HEK293T (cell line): ENCODE results near the gene RNASE13.
"Not testable (repeated sequence)": the region's sequence is repeated elsewhere in the genome, so short reads cannot be mapped to it uniquely, and the experiment has no call there.

ENCODE experiments used
- CTCF ChIA-PET: fragments of 350-600 bp; formaldehyde crosslinking; extraction: SDS; loops from one replicate; lab custom pipeline; 2021; ENCODE audit warnings: antibody characterized with exemption, inconsistent platforms; lab: Yijun Ruan, JAX
- POLR2A ChIA-PET: fragments of 350-600 bp; formaldehyde crosslinking; extraction: SDS; loops from one replicate; lab custom pipeline; 2020; ENCODE audit warnings: antibody characterized with exemption, inconsistent platforms; lab: Yijun Ruan, JAX
- DNase-seq: peaks from one replicate; pipeline ENCODE4 v3.0.0; 2012; ENCODE audit warnings: mixed read lengths; ENCODE audit errors: extremely low spot score
- ARNT ChIP-seq: fragments of 450-650 bp; IDR thresholded peaks from 2 replicates; pipeline ENCODE4 v1.6.1; 2017; ENCODE audit warnings: mild to moderate bottlenecking
- BHLHE40 ChIP-seq: fragments of 450-650 bp; IDR thresholded peaks from 2 replicates; pipeline ENCODE4 v1.6.1; 2016; ENCODE audit warnings: mild to moderate bottlenecking, moderate library complexity, borderline replicate concordance
- CTBP1 ChIP-seq: fragments of 450-650 bp; IDR thresholded peaks from 2 replicates; pipeline ENCODE4 v1.6.1; 2016; ENCODE audit warnings: borderline replicate concordance
- ELF4 ChIP-seq: fragments of 450-650 bp; IDR thresholded peaks from 2 replicates; pipeline ENCODE4 v1.6.1; 2017; ENCODE audit warnings: antibody characterized with exemption
- FOXA1 ChIP-seq: fragments of 450-650 bp; IDR thresholded peaks from 2 replicates; pipeline ENCODE4 v1.6.1; 2016; ENCODE audit warnings: mild to moderate bottlenecking
- FOXK2 ChIP-seq: fragments of 450-650 bp; IDR thresholded peaks from 2 replicates; pipeline ENCODE4 v1.6.1; 2016; ENCODE audit warnings: mild to moderate bottlenecking
- FOXM1 ChIP-seq: fragments of 450-650 bp; IDR thresholded peaks from 2 replicates; pipeline ENCODE4 v1.6.1; 2017; ENCODE audit warnings: mild to moderate bottlenecking, borderline replicate concordance
- HDGF ChIP-seq: fragments of 450-650 bp; IDR thresholded peaks from 2 replicates; pipeline ENCODE4 v1.6.1; 2017; ENCODE audit warnings: antibody characterized with exemption, borderline replicate concordance
- L3MBTL2 ChIP-seq: fragments of 450-650 bp; conservative IDR thresholded peaks from 2 replicates; pipeline ENCODE4 v1.6.1; 2016; ENCODE audit warnings: mild to moderate bottlenecking
- LEF1 ChIP-seq: fragments of 450-650 bp; IDR thresholded peaks from 2 replicates; pipeline ENCODE4 v1.6.1; 2017; ENCODE audit warnings: mild to moderate bottlenecking, borderline replicate concordance
- NFRKB ChIP-seq: fragments of 450-650 bp; IDR thresholded peaks from 2 replicates; pipeline ENCODE4 v1.6.1; 2016; ENCODE audit warnings: mild to moderate bottlenecking, moderate library complexity
- SP1 ChIP-seq: fragments of 450-650 bp; IDR thresholded peaks from 2 replicates; pipeline ENCODE4 v1.6.1; 2017
- SUZ12 ChIP-seq: fragments of 450-650 bp; IDR thresholded peaks from 2 replicates; pipeline ENCODE4 v1.6.1; 2016; ENCODE audit warnings: mild to moderate bottlenecking
- TARDBP ChIP-seq: fragments of 450-650 bp; IDR thresholded peaks from 2 replicates; pipeline ENCODE4 v1.6.1; 2016
- ZNF384 ChIP-seq: fragments of 450-650 bp; IDR thresholded peaks from 2 replicates; pipeline ENCODE4 v1.6.1; 2016
- TF ChIP-seq, protein P1 (sequence below): fragments of 450-650 bp; IDR thresholded peaks from 2 replicates; pipeline ENCODE4 v1.6.1; 2016

Gene RNASE13

GRCh38 chr14:21016413-21017190 is 18.0 kb downstream of the RNASE13 start:
- ChIA-PET POLR2A (interaction anchor here (1.1 to 2.1 kb wide), 3 partner anchors 30 to 76 kb away, joined by 3 to 7 read pairs (median 3); no protein-coding TSS in a partner anchor), CTCF (interaction anchor here (0.6 to 4.7 kb wide), 7 partner anchors 18 to 88 kb away, joined by 3 to 98 read pairs (median 19); partner anchors contain the start of gene SLC39A2)
- no peak for TF ChIP-seq LEF1
- no peak for TF ChIP-seq HDGF
- TF ChIP-seq FOXK2 = no peak
- TF ChIP-seq SP1 = no peak
- no peak for TF ChIP-seq NFRKB
- no peak for TF ChIP-seq FOXA1
- TF ChIP-seq TARDBP = no peak
- no peak for TF ChIP-seq SUZ12
- TF ChIP-seq ZNF384 = no peak
- TF ChIP-seq, protein P1, sequence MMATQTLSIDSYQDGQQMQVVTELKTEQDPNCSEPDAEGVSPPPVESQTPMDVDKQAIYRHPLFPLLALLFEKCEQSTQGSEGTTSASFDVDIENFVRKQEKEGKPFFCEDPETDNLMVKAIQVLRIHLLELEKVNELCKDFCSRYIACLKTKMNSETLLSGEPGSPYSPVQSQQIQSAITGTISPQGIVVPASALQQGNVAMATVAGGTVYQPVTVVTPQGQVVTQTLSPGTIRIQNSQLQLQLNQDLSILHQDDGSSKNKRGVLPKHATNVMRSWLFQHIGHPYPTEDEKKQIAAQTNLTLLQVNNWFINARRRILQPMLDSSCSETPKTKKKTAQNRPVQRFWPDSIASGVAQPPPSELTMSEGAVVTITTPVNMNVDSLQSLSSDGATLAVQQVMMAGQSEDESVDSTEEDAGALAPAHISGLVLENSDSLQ = no peak
- no peak for TF ChIP-seq ELF4
- TF ChIP-seq BHLHE40 = no peak
- TF ChIP-seq CTBP1 = no peak
- no peak for TF ChIP-seq L3MBTL2
- no peak for TF ChIP-seq ARNT
- TF ChIP-seq FOXM1 = no peak
- DNase-seq = no peak

- TF ChIP-seq L3MBTL2 = no peak
- TF ChIP-seq ARNT = no peak
- no peak for TF ChIP-seq TARDBP
- TF ChIP-seq LEF1 = no peak
- no peak for TF ChIP-seq FOXK2
- TF ChIP-seq, protein P1 = no peak
- no peak for TF ChIP-seq FOXA1
- no peak for TF ChIP-seq SP1
- no peak for TF ChIP-seq BHLHE40
- no peak for TF ChIP-seq CTBP1
- TF ChIP-seq SUZ12 = no peak
- TF ChIP-seq ELF4 = no peak
- ChIA-PET CTCF (interaction anchor here (0.6 to 4.7 kb wide), 26 partner anchors 8 to 250 kb away, joined by 3 to 98 read pairs (median 13); partner anchors contain the start of genes NDRG2, RNASE13 and SLC39A2), POLR2A (interaction anchor here (1.1 to 2.1 kb wide), 9 partner anchors 9 to 89 kb away, joined by 4 to 18 read pairs (median 7); partner anchors contain the start of genes ARHGEF40 and NDRG2)
- no peak for DNase-seq
Observed at GRCh38 chr14:21015312-21015711, 19.3 kb downstream of the RNASE13 start.

GRCh38 chr14:21014761-21015190 is 19.8 kb downstream of the RNASE13 start:
- TF ChIP-seq FOXK2 (no peak), LEF1 (no peak), HDGF (no peak), NFRKB (no peak), ELF4 (no peak), ZNF384 (no peak)
- TF ChIP-seq, protein P1 = peak; percentile 96

DNA sequence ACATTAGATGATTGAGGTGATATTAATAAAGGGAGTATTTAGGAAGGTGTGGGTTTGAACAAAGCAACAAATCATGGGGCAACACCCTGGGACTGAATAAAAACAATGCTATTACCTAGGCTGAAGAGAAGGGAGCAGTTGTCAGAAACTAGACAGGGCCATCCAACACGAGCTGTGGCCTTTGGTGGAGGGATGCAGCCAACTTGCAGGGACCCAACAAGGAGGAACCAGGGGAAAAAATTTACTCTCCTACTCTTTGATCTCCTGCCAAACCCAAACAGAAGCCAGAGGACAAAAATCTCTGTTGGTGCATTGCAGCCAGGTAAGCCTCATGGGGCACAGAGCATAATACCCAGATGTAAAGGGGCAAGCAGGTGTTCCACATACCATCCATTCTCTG is 23.5 kb downstream of the RNASE13 start:
- DNase-seq = no peak
- CTCF ChIA-PET = interaction anchor here (0.8 to 2.1 kb wide), 5 partner anchors 12 to 95 kb away, joined by 3 to 12 read pairs (median 3); partner anchors contain the start of gene SLC39A2
- TF ChIP-seq LEF1 (no peak), FOXM1 (no peak), FOXK2 (no peak), FOXA1 (no peak), TARDBP (no peak), L3MBTL2 (no peak), ELF4 (no peak), ARNT (no peak), ZNF384 (no peak), SUZ12 (no peak), BHLHE40 (no peak), CTBP1 (no peak), SP1 (no peak), HDGF (no peak), NFRKB (no peak)
- TF ChIP-seq, protein P1 = no peak
- POLR2A ChIA-PET = interaction anchor here (1.3 kb wide), 1 partner anchor 40 kb away, joined by 4 read pairs; no protein-coding TSS in a partner anchor

More at GRCh38 chr14:21014761-21015190, 19.8 kb downstream of the RNASE13 start:
- peak; percentile 79 for DNase-seq
- ChIA-PET POLR2A (interaction anchor here (0.9 to 2.1 kb wide), 12 partner anchors 9 to 90 kb away, joined by 3 to 18 read pairs (median 6); partner anchors contain the start of genes ARHGEF40, NDRG2 and RNASE7), CTCF (interaction anchor here (0.6 to 4.7 kb wide), 28 partner anchors 9 to 362 kb away, joined by 3 to 98 read pairs (median 12); partner anchors contain the start of genes NDRG2, RNASE13 and SLC39A2)

DNA sequence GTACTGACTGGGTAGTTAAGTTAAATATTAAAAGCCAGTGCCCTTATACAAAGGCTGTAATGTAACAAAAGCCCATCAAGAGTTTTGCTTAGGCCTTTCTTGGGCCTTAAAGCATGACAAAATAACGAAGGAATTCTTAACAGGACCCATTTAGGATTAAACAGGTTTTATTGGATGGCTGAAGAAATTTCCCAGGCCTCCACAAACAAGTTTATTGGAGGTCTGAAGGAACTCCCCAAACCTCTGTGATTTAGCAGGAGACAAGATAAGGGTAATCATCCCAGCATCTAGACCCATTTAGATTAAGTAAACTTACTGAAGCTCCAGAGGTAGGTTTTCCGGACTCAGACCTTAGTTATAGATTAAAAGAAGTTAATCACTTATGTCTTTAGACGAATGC is 24.9 kb downstream of the RNASE13 start:
- DNase-seq, POLR2A ChIA-PET: not testable (repeated sequence)
- CTCF ChIA-PET = interaction anchor here (1.6 kb wide), 1 partner anchor 30 kb away, joined by 4 read pairs; no protein-coding TSS in a partner anchor
